Limb (tissue), 2 donors: ENCODE measurements around the gene SMG9.

Experiments
- DNase-seq, 2 donors: peaks; one replicate each; pipeline ENCODE4 v3.0.0-alpha.2; 2016; ENCODE audit errors: extremely low spot score in 2 of 2

The SMG9 gene

DNA sequence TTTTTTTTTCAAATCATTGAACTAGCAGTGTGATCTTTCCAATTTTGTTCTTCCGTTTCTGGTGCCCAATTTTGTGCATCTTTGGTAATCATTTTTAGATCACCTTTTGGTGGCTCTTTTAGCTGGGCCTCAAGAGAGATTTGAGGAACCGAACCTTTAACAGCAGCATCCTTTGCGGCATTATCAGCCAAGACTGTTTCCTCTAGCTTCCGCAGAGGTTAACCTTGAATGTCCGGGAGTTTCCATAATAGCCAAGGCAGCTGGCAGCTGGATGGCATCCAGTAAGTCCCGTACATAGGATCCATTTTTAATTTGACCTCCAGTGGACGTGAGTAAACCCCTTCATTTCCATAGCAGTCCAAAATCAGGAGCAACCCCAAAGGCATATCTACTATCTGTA is 29.3 kb downstream of the SMG9 start:
- no peak for DNase-seq

- DNase-seq = no peak
Measured at GRCh38 chr19:43724896-43725295, 29.9 kb downstream of the SMG9 start.

GRCh38 chr19:43723588-43723987 is 31.2 kb downstream of the SMG9 start:
- DNase-seq = no peak

- DNase-seq = no peak
Measured at GRCh38 chr19:43721469-43722048, 33.2 kb downstream of the SMG9 start.

GRCh38 chr19:43720936-43721335 is 33.8 kb downstream of the SMG9 start:
- no peak for DNase-seq

- no peak for DNase-seq
Measured at GRCh38 chr19:43719918-43720317, 34.8 kb downstream of the SMG9 start.

DNA sequence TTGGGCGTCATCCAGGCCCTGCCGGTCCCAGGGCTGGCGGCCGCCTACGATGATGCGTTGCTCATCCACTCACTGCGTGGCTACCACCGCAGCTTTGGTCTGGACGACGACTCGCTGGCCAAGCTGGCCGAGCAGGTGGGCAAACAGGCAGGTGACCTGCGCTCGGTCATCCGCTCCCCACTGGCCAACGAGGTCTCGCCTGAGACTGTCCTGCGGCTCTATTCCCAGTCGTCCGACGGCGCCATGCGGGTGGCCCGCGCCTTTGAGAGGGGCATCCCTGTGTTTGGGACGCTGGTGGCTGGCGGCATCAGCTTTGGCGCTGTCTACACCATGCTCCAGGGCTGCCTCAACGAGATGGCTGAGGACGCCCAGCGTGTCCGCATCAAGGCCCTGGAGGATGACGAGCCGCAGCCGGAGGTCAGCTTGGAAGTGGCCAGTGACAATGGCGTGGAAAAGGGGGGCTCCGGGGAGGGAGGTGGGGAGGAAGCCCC is 35.3 kb downstream of the SMG9 start:
- no peak for DNase-seq

- DNase-seq = no peak
Measured at GRCh38 chr19:43718627-43719377, 36.0 kb downstream of the SMG9 start.

DNA sequence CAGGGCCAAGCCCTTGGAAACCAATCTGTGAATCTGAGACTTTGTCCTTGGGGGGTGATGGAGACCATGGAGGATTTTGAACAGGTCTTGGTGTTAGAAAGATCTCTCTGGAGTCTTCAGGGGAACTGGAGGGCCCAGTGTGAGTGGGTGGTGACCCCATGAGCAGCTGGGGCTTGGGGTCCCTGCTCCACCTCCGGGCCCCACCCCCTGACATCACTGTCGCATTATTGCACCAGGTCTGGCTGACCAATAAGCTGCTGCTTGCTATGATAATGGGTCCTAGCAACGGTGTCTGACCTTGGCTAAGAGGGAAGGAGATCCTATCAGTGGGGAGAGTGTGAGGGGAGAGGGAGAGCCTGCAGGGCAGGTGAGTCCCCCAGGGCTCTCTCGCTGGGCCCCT is 39.0 kb downstream of the SMG9 start, which contains the start of gene IRGC:
IRGC (plus strand) TSS at position 301 of the 400 bp plus-strand sequence. CDS start 2,483 bp downstream, outside the sequence.
- no peak for DNase-seq

DNA sequence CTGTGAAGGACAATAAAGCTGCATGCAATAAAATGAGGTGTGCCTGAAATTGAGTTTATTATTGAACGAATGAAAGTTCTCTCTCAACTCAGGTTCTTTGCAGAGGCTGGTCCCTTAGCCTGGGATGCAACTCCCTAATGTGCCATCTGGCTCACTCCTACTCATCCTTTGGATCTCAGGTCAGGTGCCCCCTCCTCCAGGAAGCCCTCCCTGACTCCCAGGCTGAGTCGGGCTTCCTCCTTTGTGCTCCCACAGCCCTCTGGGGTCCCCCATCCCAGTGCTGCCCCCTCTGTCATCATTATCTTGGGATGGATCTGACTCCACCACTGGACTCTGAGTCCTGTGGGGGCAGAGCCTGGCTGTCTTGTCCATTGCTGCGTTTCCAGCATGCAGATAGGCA is 41.6 kb downstream of the SMG9 start:
- DNase-seq = no peak

GRCh38 chr19:43711751-43712355 is 42.9 kb downstream of the SMG9 start:
- no peak for DNase-seq

GRCh38 chr19:43708716-43709115 is 46.0 kb downstream of the SMG9 start:
- no peak for DNase-seq

DNA sequence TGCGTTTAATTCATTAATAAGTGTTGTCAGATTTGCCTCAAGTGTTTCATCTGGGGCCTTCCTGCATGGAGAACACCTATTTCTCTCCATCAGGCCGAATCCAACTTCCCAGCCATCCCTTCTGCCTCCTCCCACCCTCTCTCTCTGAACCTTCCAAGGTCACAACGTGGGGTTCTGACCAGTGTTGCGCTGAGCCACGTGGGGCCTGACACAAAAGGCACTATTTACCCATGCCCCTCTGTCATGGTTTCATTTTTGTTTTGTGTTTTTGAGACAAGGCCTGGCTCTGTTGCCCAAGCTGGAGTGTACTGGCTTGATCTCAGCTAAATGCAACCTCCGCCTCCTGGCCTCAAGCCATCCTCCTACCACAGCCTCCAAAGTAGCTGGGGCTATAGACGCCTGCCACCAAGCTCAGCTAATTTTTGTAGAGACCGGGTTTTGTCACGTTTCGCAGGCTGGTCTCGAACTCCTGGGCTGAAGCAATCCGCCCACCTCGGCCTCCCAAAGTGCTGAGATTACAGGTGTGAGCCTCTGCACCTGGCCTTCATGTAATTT is 47.5 kb downstream of the SMG9 start:
- DNase-seq = no peak

GRCh38 chr19:43705729-43706128 is 49.0 kb downstream of the SMG9 start:
- no peak for DNase-seq

- no peak for DNase-seq
Measured at GRCh38 chr19:43704002-43704705, 50.6 kb downstream of the SMG9 start.

DNA sequence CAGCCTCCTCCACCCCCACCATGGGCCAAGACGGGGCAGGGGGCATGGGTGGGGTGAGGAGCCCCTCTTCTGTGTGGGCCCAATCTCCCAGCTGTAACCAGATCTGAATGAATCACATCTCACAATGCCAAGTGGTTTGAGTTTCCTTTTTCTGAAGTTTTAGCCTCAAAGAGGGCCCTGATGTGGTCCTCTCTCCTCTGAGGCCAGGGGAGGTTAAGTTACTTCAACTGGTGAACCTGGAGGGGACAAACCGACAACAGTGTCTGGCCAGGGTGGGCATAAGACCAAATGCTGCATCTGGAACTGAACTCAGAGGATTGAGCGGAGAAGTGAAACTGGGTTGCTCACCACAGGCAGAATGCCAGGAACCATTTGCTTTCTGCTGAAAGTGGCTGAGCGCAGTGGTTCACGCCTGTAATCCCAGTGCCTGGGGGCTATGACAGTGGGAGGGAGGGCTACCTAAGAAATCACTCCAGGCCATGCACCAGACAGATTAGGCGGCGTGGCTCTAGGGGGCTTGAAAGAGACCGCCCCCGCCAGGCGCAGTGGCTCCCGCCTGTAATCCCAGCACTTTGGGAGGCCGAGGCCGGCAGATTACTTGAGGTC is 54.3 kb downstream of the SMG9 start:
- DNase-seq = peak; percentile 45 to 46

DNA sequence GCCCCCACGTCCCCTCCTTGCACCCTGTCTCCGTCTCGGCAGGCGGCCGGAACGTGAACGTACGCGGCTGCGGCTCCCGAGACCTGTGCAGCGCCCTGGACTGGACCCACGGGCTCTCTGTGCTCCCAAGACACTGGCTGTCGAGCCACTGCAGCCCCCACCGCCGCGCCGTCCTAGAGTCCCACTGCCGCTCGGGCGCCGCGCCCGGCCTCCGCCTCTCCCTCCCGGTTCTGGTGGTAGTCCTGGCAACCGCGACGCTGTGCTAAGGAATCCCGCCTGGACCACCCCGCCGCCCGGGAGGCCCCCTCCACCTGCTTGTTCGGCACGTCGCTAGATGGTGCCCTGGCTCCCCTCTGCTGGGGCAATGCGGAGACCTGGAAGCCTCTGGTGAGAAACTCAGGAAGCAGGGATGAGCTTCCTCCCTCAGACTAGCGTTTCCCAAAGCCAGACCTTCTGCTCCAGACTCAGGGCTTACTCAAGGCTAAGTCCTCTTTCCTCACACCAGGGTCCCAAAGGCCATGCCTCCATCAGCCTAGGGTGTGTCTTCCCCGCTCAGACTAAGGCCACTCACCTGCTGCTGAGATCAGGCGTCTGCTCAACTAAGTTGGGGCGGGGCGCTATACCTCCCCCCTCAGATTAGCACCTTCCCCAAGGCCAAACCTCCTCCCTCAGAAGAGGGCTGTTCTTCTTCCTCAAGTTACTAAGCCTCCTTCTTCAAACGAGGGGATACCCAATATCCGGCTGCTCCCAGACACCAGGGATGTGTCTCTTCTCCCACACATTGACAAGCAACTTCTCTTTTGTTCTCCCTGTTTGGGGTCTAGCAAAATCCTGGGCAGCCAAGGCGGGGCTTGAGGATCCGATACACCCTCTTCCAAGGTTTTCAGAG is 55.0 kb downstream of the SMG9 start:
- DNase-seq = peak; percentile 31 to 82

- DNase-seq = no peak
Measured at GRCh38 chr19:43697295-43697694, 57.5 kb downstream of the SMG9 start.

DNA sequence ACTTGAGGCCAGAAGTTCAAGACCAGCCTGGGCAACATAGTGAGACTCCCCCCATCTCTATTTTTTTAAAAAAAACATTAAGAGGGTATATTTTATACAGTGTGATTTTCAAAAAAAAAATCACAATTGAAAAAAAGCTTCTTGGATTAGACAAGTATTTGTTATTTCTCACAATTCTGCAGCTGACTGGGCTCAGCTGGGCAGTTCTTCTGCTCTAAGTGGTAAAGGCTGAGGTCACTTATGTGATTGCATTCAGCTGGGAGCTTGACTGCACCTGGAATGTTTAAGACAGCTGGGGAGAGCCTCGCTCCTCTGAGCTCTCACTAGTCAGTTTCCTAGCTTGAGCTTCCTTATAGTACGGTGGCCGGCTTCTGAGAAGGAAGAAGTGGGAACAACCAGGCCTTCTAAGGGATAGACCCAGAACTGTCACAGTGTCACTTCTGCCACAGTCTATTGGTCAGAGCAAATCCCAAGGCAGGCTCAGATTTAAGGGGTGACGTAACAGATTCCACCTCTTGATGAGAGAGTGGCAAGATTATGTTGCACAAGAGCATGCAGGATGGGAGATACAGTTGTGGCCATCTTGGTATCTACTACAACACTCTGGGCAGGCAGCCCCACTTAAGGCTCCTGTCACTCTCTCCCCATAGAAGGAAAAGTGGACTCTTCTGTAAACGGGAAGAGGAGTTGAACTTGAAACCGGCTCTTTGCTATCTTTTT is 58.6 kb downstream of the SMG9 start:
- DNase-seq = no peak

GRCh38 chr19:43694553-43694952 is 60.2 kb downstream of the SMG9 start:
- DNase-seq = no peak
